Stimulated activated CD8-positive, alpha-beta memory T cell treated with anti-CD3 and anti-CD28 coated beads, Interleukin-4, amount 100 ng/mL, for 4 hours (primary cell): Measurements from ENCODE around the gene PTH1R.

Source experiments
- DNase-seq, 2 donors: peaks; one replicate each; pipeline ENCODE4 v3.0.0-alpha.2; 2020; ENCODE audit warnings: low read depth in 2 of 2, low spot score in 1 of 2

Gene PTH1R

GRCh38 chr3:46882377-46883053 is 5.0 kb downstream of the PTH1R start:
- no peak for DNase-seq

GRCh38 chr3:46883054-46883829 is 5.7 kb downstream of the PTH1R start:
- no peak for DNase-seq

GRCh38 chr3:46883830-46884185 is 6.3 kb downstream of the PTH1R start:
- DNase-seq = no peak

GRCh38 chr3:46884427-46884826 is 6.9 kb downstream of the PTH1R start:
- DNase-seq = no peak

GRCh38 chr3:46884929-46885328 is 7.4 kb downstream of the PTH1R start:
- DNase-seq = no peak

- DNase-seq = no peak
Observed at GRCh38 chr3:46885612-46886011, 8.1 kb downstream of the PTH1R start.

- DNase-seq = no peak
Observed at GRCh38 chr3:46887980-46888494, 10.5 kb downstream of the PTH1R start.

GRCh38 chr3:46888705-46889104 is 11.2 kb downstream of the PTH1R start:
- no peak for DNase-seq

GRCh38 chr3:46889381-46890110 is 12.0 kb downstream of the PTH1R start:
- no peak for DNase-seq

- no peak for DNase-seq
Observed at GRCh38 chr3:46890132-46890531, 12.6 kb downstream of the PTH1R start.

GRCh38 chr3:46891132-46891531 is 13.6 kb downstream of the PTH1R start:
- DNase-seq = no peak

GRCh38 chr3:46892285-46893145 is 15.0 kb downstream of the PTH1R start:
- no peak for DNase-seq

GRCh38 chr3:46893146-46893748 is 15.7 kb downstream of the PTH1R start:
- no peak for DNase-seq

GRCh38 chr3:46893763-46894162 is 16.2 kb downstream of the PTH1R start:
- no peak for DNase-seq

- DNase-seq = no peak
Observed at GRCh38 chr3:46894256-46894655, 16.7 kb downstream of the PTH1R start.

GRCh38 chr3:46895204-46895660 is 17.7 kb downstream of the PTH1R start:
- DNase-seq = peak; percentile 58 to 70

GRCh38 chr3:46895761-46896160 is 18.2 kb downstream of the PTH1R start:
- no peak for DNase-seq

- DNase-seq = no peak
Observed at GRCh38 chr3:46896386-46896785, 18.9 kb downstream of the PTH1R start.

- no peak for DNase-seq
Observed at GRCh38 chr3:46897031-46897430, 19.5 kb downstream of the PTH1R start.

- no peak for DNase-seq
Observed at GRCh38 chr3:46897829-46898320, 20.4 kb downstream of the PTH1R start.
